ENCODE data around the gene RELN.

Gene RELN

GRCh38 chr7:103680161-103681144, 309.0 kb downstream of the RELN start:
- DNase-seq (ENCODE audit: low read depth), result no peak

- DNase-seq (ENCODE audit: low read depth), result peak; percentile 17
These were observed 310.0 kb downstream of the RELN start for GRCh38 chr7:103679151-103680132.

GRCh38 chr7:103668279-103668941, 321.0 kb downstream of the RELN start:
- DNase-seq (ENCODE audit: low read depth), result no peak

- DNase-seq (ENCODE audit: low read depth), result peak; percentile 33
These were observed 323.1 kb downstream of the RELN start for GRCh38 chr7:103666326-103666725.

- DNase-seq (ENCODE audit: low read depth), result no peak
These were observed 324.9 kb downstream of the RELN start for GRCh38 chr7:103664577-103664976.

- DNase-seq (ENCODE audit: low read depth), result peak; percentile 77
These were observed 328.7 kb downstream of the RELN start for GRCh38 chr7:103660455-103661371.

GRCh38 chr7:103658055-103659005, 331.1 kb downstream of the RELN start:
- DNase-seq (ENCODE audit: low read depth), result peak; percentile 69

GRCh38 chr7:103657474-103657894, 332.0 kb downstream of the RELN start:
- no peak for DNase-seq (ENCODE audit: low read depth)

- DNase-seq (ENCODE audit: low read depth), result no peak
These were observed 333.2 kb downstream of the RELN start for GRCh38 chr7:103656221-103656620.

GRCh38 chr7:103651593-103652377, 337.7 kb downstream of the RELN start:
- DNase-seq (ENCODE audit: low read depth), result no peak

GRCh38 chr7:103649052-103649451, 340.4 kb downstream of the RELN start:
- DNase-seq (ENCODE audit: low read depth), result no peak

GRCh38 chr7:103648135-103648534, 341.3 kb downstream of the RELN start:
- DNase-seq (ENCODE audit: low read depth), result no peak

- DNase-seq (ENCODE audit: low read depth), result no peak
These were observed 345.1 kb downstream of the RELN start for GRCh38 chr7:103644319-103644718.

- peak; percentile 88 for DNase-seq (ENCODE audit: low read depth)
These were observed 349.3 kb downstream of the RELN start for GRCh38 chr7:103640031-103640779.

GRCh38 chr7:103637726-103638125, 351.7 kb downstream of the RELN start:
- DNase-seq (ENCODE audit: low read depth), result peak; percentile 76

GRCh38 chr7:103637094-103637493, 352.4 kb downstream of the RELN start:
- peak; percentile 87 for DNase-seq (ENCODE audit: low read depth)

- DNase-seq (ENCODE audit: low read depth), result peak; percentile 50
These were observed 353.3 kb downstream of the RELN start for GRCh38 chr7:103636153-103636552.

- peak; percentile 79 for DNase-seq (ENCODE audit: low read depth)
These were observed 356.5 kb downstream of the RELN start for GRCh38 chr7:103632972-103633371.

Data from ELR (cell line).